ENCODE measurements around the gene CCDC71. TPM values are rescaled to one million over a fixed set of nuclear protein-coding genes. Genes with fewer than 3 reads are reported as not detected.
A peak's percentile ranks its signal among the peaks of the same experiment; 100 is the strongest.

The CCDC71 gene
- polyA plus RNA-seq, 3 donors, result 1.0 to 11.2 (median 1.2) TPM

GRCh38 chr3:49174397-49174985 lies 8.4 kb upstream of the CCDC71 start:
- Mint-ChIP-seq H3K27me3 (ENCODE audit: low read depth in 3 of 3) (peaks cover 0 to 3% (median 2%) of the 10 kb centered on the region in 3 donors), H3K9me3 (peaks cover 0 to 3% (median 0%) of the 10 kb centered on the region in 7 donors), H3K27ac (no peak overlapping the region), H3K4me1 (peaks cover 19% of the 10 kb centered on the region), H3K36me3 (peaks cover 2 to 11% of the 10 kb centered on the region in 2 donors), H3K4me3 (no peak overlapping the region)
- Histone ChIP-seq H3K4me2 (replicated peaks; ENCODE audit: extremely low read depth, low read length, poor library complexity, severe bottlenecking) (no peak overlapping the region), H3K9ac (ENCODE audit: insufficient read depth, low read length, poor library complexity, severe bottlenecking) (no peak overlapping the region), H3K9me3 (replicated peaks in 1 of 2; ENCODE audit: control insufficient read depth in 1 of 2, insufficient read depth in 1 of 2, low read length in 2 of 2) (no peaks in the 10 kb centered on the region), H3K27ac (ENCODE audit: low read depth in 1 of 2, low read length in 2 of 2) (no peak overlapping the region), H3K36me3 (replicated peaks in 1 of 2; ENCODE audit: control insufficient read depth in 1 of 2, insufficient read depth in 2 of 2, low read length in 2 of 2) (peaks cover 0 to 6% of the 10 kb centered on the region in 2 donors), H2AFZ (ENCODE audit: insufficient read depth, low read depth, low read length, poor library complexity, severe bottlenecking) (no peak overlapping the region), H3K4me1 (ENCODE audit: control insufficient read depth in 1 of 2, insufficient read depth in 2 of 2, low read length in 2 of 2) (peaks cover 17 to 26% of the 10 kb centered on the region in 2 donors), H3K27me3 (ENCODE audit: control insufficient read depth in 2 of 2, insufficient read depth in 2 of 2, low read length in 2 of 2) (no peaks in the 10 kb centered on the region), H3K4me3 (replicated peaks in 1 of 3; ENCODE audit: low read depth in 2 of 3, low read length in 3 of 3) (no peak overlapping the region), H4K20me1 (ENCODE audit: insufficient read depth, low read length) (no peaks in the 10 kb centered on the region), H3K79me2 (ENCODE audit: insufficient read depth, low read length) (no peaks in the 10 kb centered on the region)
- TF ChIP-seq CTCF (IDR thresholded peaks at IDR 0.05), result no peak
- WGBS (ENCODE audit: insufficient coverage), result 83% methylated on average over 2 of the region's 9 CpGs
- intact Hi-C loops (cut with micrococcal nuclease), result loop anchor here (5.0 to 10.0 kb wide), 2 partner anchors 103 to 270 kb away; partner anchors contain the start of gene C3orf62 (in 1 of the 2)
- no peak for DNase-seq

DNA sequence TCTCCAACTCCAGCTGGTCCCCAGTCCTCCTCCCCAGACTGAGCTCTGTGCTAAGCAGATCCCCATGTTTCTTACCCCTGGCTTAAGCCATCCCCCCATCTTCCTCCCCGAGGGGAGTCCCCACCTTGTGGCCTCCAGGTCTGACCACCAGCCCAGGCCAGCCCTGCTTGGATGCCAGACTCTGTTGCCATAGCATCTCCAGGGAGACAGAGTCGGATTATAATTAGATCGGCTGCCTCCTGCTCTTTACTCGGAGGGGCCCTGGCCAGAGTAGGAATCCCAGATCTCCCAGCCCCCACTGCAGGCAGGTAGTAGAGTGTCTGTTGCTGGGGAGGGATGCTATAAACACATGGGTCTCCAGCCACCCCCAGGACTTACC lies 7.7 kb upstream of the CCDC71 start:
- no CpG with 5 or more reads among the region's 4 CpGs for WGBS (ENCODE audit: insufficient coverage)
- Histone ChIP-seq H3K9ac (ENCODE audit: insufficient read depth, low read length, poor library complexity, severe bottlenecking) (no peak overlapping the region), H3K9me3 (replicated peaks in 1 of 2; ENCODE audit: control insufficient read depth in 1 of 2, insufficient read depth in 1 of 2, low read length in 2 of 2) (no peaks in the 10 kb centered on the region), H3K79me2 (ENCODE audit: insufficient read depth, low read length) (no peaks in the 10 kb centered on the region), H3K27ac (ENCODE audit: low read depth in 1 of 2, low read length in 2 of 2) (no peak overlapping the region), H2AFZ (ENCODE audit: insufficient read depth, low read depth, low read length, poor library complexity, severe bottlenecking) (no peak overlapping the region), H3K27me3 (ENCODE audit: control insufficient read depth in 2 of 2, insufficient read depth in 2 of 2, low read length in 2 of 2) (no peaks in the 10 kb centered on the region), H3K36me3 (replicated peaks in 1 of 2; ENCODE audit: control insufficient read depth in 1 of 2, insufficient read depth in 2 of 2, low read length in 2 of 2) (peaks cover 0 to 6% of the 10 kb centered on the region in 2 donors), H3K4me3 (replicated peaks in 1 of 3; ENCODE audit: low read depth in 2 of 3, low read length in 3 of 3) (no peak overlapping the region), H4K20me1 (ENCODE audit: insufficient read depth, low read length) (no peaks in the 10 kb centered on the region), H3K4me1 (ENCODE audit: control insufficient read depth in 1 of 2, insufficient read depth in 2 of 2, low read length in 2 of 2) (peaks cover 17 to 26% of the 10 kb centered on the region in 2 donors), H3K4me2 (replicated peaks; ENCODE audit: extremely low read depth, low read length, poor library complexity, severe bottlenecking) (no peak overlapping the region)
- H3K36me3 Mint-ChIP-seq, result peaks cover 2 to 9% of the 10 kb centered on the region in 2 donors
- H3K4me3 Mint-ChIP-seq, result peak overlapping the region in 1 of 2 donors; percentile 9
- H3K27ac Mint-ChIP-seq, result no peak overlapping the region
- peaks cover 0 to 3% (median 0%) of the 10 kb centered on the region in 7 donors for H3K9me3 Mint-ChIP-seq
- peaks cover 0 to 3% (median 2%) of the 10 kb centered on the region in 3 donors for H3K27me3 Mint-ChIP-seq (ENCODE audit: low read depth in 3 of 3)
- no peak for DNase-seq
- TF ChIP-seq CTCF (IDR thresholded peaks at IDR 0.05), result no peak
- intact Hi-C loops (cut with micrococcal nuclease), result loop anchor here (5.0 to 10.0 kb wide), 2 partner anchors 104 to 271 kb away; partner anchors contain the start of gene C3orf62 (in 1 of the 2)
- peaks cover 19% of the 10 kb centered on the region for H3K4me1 Mint-ChIP-seq

Measured in CD14-positive monocyte (primary cell).